SW480 (cell line): Measurements from ENCODE around the gene HOXB6.

ENCODE experiments used
- DNase-seq: peaks from one replicate; pipeline ENCODE4 v3.0.0-alpha.2; 2016; ENCODE audit warnings: low spot score

The HOXB6 gene

GRCh38 chr17:48552466-48553189 is 52.2 kb downstream of the HOXB6 start:
- DNase-seq = no peak

- no peak for DNase-seq
These were observed 53.0 kb downstream of the HOXB6 start for GRCh38 chr17:48551596-48552465.

DNA sequence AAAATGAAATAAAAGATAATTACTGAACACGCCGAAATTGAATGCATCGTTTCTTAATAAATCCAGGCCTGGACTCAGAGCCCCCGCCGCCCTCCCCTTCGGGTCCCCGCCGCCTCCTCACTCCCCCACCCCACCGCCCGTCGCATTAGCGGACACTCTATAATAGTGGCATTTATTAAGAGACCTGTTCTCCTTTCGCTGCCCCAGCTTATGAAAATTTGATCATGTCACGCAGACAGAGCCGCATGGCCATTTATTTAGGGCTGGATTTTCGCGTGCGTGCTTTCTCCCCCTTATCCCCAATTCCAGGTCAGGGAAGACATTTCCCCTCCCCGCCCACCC is 53.6 kb downstream of the HOXB6 start:
- DNase-seq = no peak

- no peak for DNase-seq
These were observed 54.1 kb downstream of the HOXB6 start for GRCh38 chr17:48550502-48551213.

GRCh38 chr17:48549914-48550501 is 54.8 kb downstream of the HOXB6 start:
- no peak for DNase-seq

GRCh38 chr17:48549281-48549630 is 55.5 kb downstream of the HOXB6 start:
- DNase-seq = no peak

DNA sequence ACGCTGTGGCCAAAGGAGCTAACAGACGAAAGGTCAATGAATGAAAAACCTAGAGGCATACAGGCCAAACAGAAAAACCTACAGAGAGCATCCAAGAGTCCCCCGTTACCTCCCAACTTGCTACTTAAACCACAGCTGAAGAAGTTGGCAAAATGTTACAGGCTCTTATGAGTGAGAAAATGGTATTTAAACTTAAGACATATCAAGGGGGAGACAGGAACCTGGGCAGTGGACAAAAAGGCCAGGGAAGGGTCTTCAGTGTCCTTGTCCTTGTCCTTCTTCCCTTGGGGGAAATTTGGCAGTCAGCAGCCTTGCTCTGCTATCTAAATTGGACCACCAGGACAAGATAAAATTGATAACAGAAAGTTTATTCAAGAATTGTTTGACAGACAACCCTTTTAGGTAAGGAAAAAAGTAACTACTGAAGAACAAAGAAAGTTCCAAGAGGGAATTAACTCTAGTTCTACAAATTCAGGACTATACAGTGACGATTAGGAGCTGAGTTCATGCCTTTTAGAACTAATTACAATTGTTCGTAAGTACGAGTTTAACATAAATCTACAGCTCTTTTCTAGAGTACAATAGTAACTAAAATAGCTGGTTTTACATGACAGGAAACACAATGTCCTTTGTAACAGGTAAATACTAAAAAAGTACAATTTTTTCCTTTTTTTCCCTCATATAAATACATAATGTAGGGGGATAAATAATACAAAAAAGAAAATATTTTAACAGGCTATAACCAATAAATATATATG is 56.1 kb downstream of the HOXB6 start:
- no peak for DNase-seq

DNA sequence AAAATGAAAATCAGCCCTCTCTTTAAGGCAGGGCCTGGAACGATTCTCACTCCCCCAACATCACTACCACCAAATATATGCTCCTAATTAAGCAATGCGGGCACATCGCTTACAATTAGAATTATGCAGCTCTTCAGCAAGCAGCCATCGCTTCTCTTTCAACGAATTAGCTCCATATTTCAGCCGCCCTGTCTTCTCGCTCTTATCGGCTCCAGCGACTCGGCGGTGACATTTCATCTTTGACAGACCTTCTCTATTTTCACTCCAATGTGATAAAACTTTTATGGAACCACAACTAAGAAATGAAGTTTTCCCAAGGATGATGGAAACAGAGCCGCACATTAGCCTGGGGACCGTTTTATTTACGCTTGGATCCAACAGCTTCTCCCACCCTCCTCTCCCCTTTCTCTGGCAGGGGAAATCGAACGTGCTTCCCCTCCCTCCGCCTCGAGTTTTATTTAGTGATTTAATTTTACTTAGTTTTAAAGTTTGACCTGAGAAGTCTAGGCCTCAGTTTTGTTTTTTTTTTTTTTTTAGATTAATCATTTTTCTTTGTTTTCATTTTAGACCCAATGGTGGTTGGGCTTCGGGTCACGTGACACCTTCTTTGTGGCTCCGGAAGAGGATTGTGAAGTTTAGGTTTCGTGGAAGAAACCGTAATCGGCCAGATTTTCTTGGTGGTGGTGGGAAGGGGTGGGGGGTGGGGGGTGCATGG is 56.8 kb downstream of the HOXB6 start:
- no peak for DNase-seq

DNA sequence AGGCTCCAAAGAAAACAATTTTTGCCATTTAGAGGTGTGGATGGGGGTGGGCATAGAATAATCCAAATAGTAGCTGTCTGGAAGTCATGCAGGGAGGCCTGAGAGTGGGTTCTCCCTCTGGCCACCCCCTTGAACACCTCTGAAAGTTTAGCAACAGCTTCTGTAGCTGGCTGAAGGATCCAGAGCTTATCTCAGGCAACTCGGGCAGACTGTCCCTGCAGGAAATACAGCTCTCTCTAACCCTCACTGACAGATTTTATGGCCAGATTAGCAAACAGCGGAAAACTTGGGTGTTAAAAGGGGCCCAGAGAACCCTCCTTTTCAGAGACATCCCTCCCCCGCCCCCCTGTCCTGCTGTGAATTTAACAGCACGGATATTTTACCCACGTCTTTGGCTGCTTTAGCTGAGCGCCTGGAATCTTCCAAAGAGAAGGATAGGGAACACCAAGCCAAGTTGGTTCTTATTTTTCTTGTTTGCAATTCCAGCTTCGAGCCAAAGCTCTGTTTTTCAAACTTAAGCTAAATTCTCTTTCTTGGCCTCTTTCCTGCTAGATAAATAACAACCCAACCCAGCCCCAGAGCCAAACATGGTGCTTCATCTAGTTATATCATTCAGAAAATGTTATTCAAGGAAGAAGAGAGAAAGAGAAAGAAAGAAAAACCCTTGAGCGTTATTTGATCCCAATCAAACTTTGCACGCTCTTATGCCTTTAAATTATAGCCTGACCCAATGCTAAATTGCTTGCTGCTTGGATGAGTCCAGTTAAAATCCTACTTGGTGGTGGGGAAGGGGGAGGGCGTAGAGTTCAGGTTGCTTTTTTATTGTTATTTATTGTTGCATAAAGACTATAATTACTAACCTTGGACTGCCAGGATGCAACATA is 57.6 kb downstream of the HOXB6 start:
- DNase-seq = no peak

DNA sequence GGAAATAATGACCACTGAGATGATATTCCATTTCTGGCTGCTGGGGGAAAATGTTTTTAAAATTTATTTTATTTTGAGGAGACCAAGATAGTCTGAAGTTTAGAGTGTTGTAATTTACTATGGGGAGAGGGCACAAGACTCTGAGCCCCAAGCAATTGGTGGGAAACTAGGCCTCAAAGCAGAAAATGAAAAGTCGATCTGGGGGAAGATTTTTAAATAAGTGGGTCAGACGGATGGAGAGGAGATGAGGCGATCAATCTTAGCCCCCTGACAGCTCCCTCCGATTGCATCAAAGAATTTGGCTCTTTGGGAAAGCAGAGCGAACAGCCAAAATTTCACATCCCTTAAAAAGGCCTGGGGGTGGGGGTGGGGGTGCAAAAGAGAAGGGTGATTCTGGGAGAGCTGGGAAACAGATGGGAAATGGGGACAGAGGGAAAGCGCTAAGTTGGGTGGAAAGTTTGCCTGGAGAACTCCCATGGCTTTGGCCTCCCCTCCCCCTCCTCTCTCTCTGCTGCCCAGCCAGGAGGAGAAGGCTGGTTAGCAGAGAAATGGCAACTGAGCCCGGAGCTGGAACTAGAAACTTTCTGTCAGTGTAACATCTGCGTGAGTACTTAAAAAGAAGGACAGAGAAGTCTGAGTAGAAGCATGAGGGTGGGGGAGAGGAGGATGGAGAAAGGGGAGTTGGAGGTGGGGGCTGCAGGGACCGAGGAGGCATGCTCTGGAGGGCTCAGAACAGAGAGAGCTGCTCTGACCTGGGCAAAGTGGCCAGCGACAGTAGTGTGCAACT is 58.5 kb downstream of the HOXB6 start:
- DNase-seq = no peak
